IMR-90 (cell line): Measurements from ENCODE around the gene RNF123. TPM values are rescaled to one million over a fixed set of nuclear protein-coding genes. Genes with fewer than 3 reads are reported as not detected.
A peak's percentile ranks its signal among the peaks of the same experiment; 100 is the strongest.

Source experiments
- ATAC-seq: fragments of 200-7000 bp; cut with Tn5 transposase; 2 replicates; pipeline ENCODE4 v1.9.1; 2020; ENCODE audit warnings: low read depth, mild to moderate bottlenecking, moderate library complexity
- BruUV-seq: library from RNA; stranded (reverse); fragments of 400-500 nt; replicated peaks from 2 replicates; lab custom pipeline; 2021; lab: Mats Ljungman, UMichigan
- CTCF ChIA-PET: fragments of 300-600 bp; formaldehyde crosslinking; extraction: SDS; loops from one replicate; lab custom pipeline; 2021; ENCODE audit warnings: antibody characterized with exemption; lab: Yijun Ruan, JAX
- POLR2A ChIA-PET: fragments of 300-600 bp; sonication (Branson Sonifier 250); formaldehyde crosslinking; loops from one replicate; lab custom pipeline; 2022; ENCODE audit warnings: antibody characterized with exemption; ENCODE audit not compliant: unreplicated experiment; lab: Charles Lee
- DNase-seq: peaks from one replicate; pipeline ENCODE4 v3.0.0; 2013
- H2AFZ ChIP-seq: replicated peaks from 2 replicates; pipeline ENCODE3; 2013; ENCODE audit warnings: low read length, mild to moderate bottlenecking; ENCODE audit not compliant: poor library complexity
- H2AK5ac ChIP-seq: 2 replicates; pipeline ENCODE4 v1.6.1; 2013; ENCODE audit warnings: low read depth, low read length, inconsistent platforms
- H2AK9ac ChIP-seq: replicated peaks from 2 replicates; pipeline ENCODE3; 2013; ENCODE audit warnings: mild to moderate bottlenecking, low read depth, low read length, moderate library complexity; ENCODE audit not compliant: poor library complexity
- H2BK120ac ChIP-seq: 2 replicates; pipeline ENCODE4 v1.6.1; 2013; ENCODE audit warnings: low read depth, low read length, inconsistent platforms
- H2BK15ac ChIP-seq: 3 replicates; pipeline ENCODE4 v1.6.1; 2013; ENCODE audit warnings: low read depth, low read length, inconsistent platforms
- H2BK20ac ChIP-seq: 2 replicates; pipeline ENCODE4 v1.6.1; 2013; ENCODE audit warnings: low read depth, mild to moderate bottlenecking, inconsistent platforms, low read length, moderate library complexity
- H2BK5ac ChIP-seq: 2 replicates; pipeline ENCODE4 v1.6.1; 2013; ENCODE audit warnings: mild to moderate bottlenecking, low read depth, low read length, inconsistent platforms; ENCODE audit not compliant: poor library complexity, severe bottlenecking
- H3K14ac ChIP-seq: replicated peaks from 2 replicates; pipeline ENCODE4 v1.6.1; 2013; ENCODE audit warnings: low read depth, low read length, inconsistent platforms
- H3K18ac ChIP-seq: 2 replicates; pipeline ENCODE4 v1.6.1; 2013; ENCODE audit warnings: low read depth, low read length, control low read depth
- H3K23ac ChIP-seq: 2 replicates; pipeline ENCODE4 v1.6.1; 2013; ENCODE audit warnings: low read depth, low read length, inconsistent platforms
- H3K27ac ChIP-seq: 2 replicates; pipeline ENCODE4 v1.5.1; 2013; ENCODE audit warnings: mild to moderate bottlenecking, control low read depth, low read length; ENCODE audit not compliant: insufficient read depth
- H3K27me3 ChIP-seq: 2 replicates; pipeline ENCODE4 v1.6.1; 2013; ENCODE audit warnings: low read length; ENCODE audit not compliant: control insufficient read depth, insufficient read depth
- H3K36me3 ChIP-seq: 2 replicates; pipeline ENCODE4 v1.6.1; 2013; ENCODE audit warnings: low read length, mixed read lengths; ENCODE audit not compliant: control insufficient read depth, insufficient read depth
- H3K4ac ChIP-seq: 2 replicates; pipeline ENCODE4 v1.6.1; 2013; ENCODE audit warnings: low read depth, low read length, inconsistent platforms
- H3K4me1 ChIP-seq: 2 replicates; pipeline ENCODE4 v1.6.1; 2013; ENCODE audit warnings: low read length, mixed read lengths; ENCODE audit not compliant: control insufficient read depth, insufficient read depth
- H3K4me2 ChIP-seq: 2 replicates; pipeline ENCODE4 v1.6.1; 2013; ENCODE audit warnings: low read depth, mild to moderate bottlenecking, control low read depth, low read length, moderate library complexity
- H3K4me3 ChIP-seq: 2 replicates; pipeline ENCODE4 v1.5.1; 2013; ENCODE audit warnings: low read depth, mild to moderate bottlenecking, control low read depth, low read length, moderate library complexity; ENCODE audit not compliant: insufficient read depth
- H3K56ac ChIP-seq: 2 replicates; pipeline ENCODE4 v1.6.1; 2013; ENCODE audit warnings: low read length, inconsistent platforms; ENCODE audit not compliant: insufficient read depth; ENCODE audit errors: extremely low read depth
- H3K79me1 ChIP-seq, 2 experiments: 2 replicates each; pipeline ENCODE4 v1.6.1; 2013; ENCODE audit warnings: low read length in 2 of 2, inconsistent platforms in 1 of 2, low read depth in 1 of 2
- H3K9ac ChIP-seq: 2 replicates; pipeline ENCODE4 v1.6.1; 2013; ENCODE audit warnings: low read depth, low read length, control low read depth
- H3K9me1 ChIP-seq: 2 replicates; pipeline ENCODE4 v1.6.1; 2013; ENCODE audit warnings: low read length, inconsistent platforms; ENCODE audit not compliant: insufficient read depth
- H3K9me3 ChIP-seq: 2 replicates; pipeline ENCODE4 v1.6.1; 2013; ENCODE audit warnings: low read length; ENCODE audit not compliant: control insufficient read depth, insufficient read depth
- H4K20me1 ChIP-seq: 2 replicates; pipeline ENCODE4 v1.6.1; 2013; ENCODE audit warnings: low read length, inconsistent platforms; ENCODE audit not compliant: insufficient read depth
- H4K5ac ChIP-seq: 2 replicates; pipeline ENCODE4 v1.6.1; 2013; ENCODE audit warnings: mild to moderate bottlenecking, low read depth, low read length, control low read depth
- H4K8ac ChIP-seq, 2 experiments: 2 replicates each; pipeline ENCODE4 v1.6.1; 2013; ENCODE audit warnings: low read depth in 2 of 2, low read length in 2 of 2, control low read depth in 1 of 2, inconsistent platforms in 1 of 2
- H4K91ac ChIP-seq: 2 replicates; pipeline ENCODE4 v1.6.1; 2013; ENCODE audit warnings: low read depth, low read length, inconsistent platforms; ENCODE audit not compliant: insufficient read depth
- CEBPB ChIP-seq: IDR thresholded peaks from 2 replicates; pipeline ENCODE4 v1.6.1; 2012; ENCODE audit warnings: low read depth, low read length, improper control_type of control experiment
- CHD1 ChIP-seq: IDR thresholded peaks from 2 replicates; pipeline ENCODE4 v1.6.1; 2012; ENCODE audit warnings: low read depth, low read length, improper control_type of control experiment
- CTCF ChIP-seq: conservative IDR thresholded peaks from 2 replicates; pipeline ENCODE4 v1.5.1; 2012; ENCODE audit warnings: mild to moderate bottlenecking, low read depth, low read length, improper control_type of control experiment
- ELK1 ChIP-seq: fragments of 150-350 bp; IDR thresholded peaks from 2 replicates; pipeline ENCODE4 v1.6.1; 2016; ENCODE audit warnings: low read depth, mild to moderate bottlenecking, low read length, moderate library complexity, borderline replicate concordance
- FOS ChIP-seq: fragments of 150-350 bp; IDR thresholded peaks from 2 replicates; pipeline ENCODE4 v1.6.1; 2016; ENCODE audit warnings: low read depth, low read length
- MAFK ChIP-seq: IDR thresholded peaks from 2 replicates; pipeline ENCODE4 v1.6.1; 2012; ENCODE audit warnings: low read depth, low read length, improper control_type of control experiment
- MAZ ChIP-seq: IDR thresholded peaks from 2 replicates; pipeline ENCODE4 v1.6.1; 2012; ENCODE audit warnings: low read depth, mild to moderate bottlenecking, low read length, improper control_type of control experiment, moderate library complexity, borderline replicate concordance
- MXI1 ChIP-seq: IDR thresholded peaks from 2 replicates; pipeline ENCODE4 v1.6.1; 2012; ENCODE audit warnings: low read depth, mild to moderate bottlenecking, low read length, moderate library complexity, borderline replicate concordance
- NFE2L2 ChIP-seq: fragments of 150-350 bp; IDR thresholded peaks from 2 replicates; pipeline ENCODE4 v1.6.1; 2016; ENCODE audit warnings: low read depth, mild to moderate bottlenecking, low read length
- POLR2A ChIP-seq: IDR thresholded peaks from 2 replicates; pipeline ENCODE4 v1.6.1; 2012; ENCODE audit warnings: mild to moderate bottlenecking, low read depth, low read length
- RAD21 ChIP-seq: IDR thresholded peaks from 2 replicates; pipeline ENCODE4 v1.6.1; 2012; ENCODE audit warnings: low read length, improper control_type of control experiment
- RCOR1 ChIP-seq: IDR thresholded peaks from 2 replicates; pipeline ENCODE4 v1.6.1; 2012; ENCODE audit warnings: mild to moderate bottlenecking, low read length, improper control_type of control experiment; ENCODE audit not compliant: insufficient replicate concordance
- RFX5 ChIP-seq: IDR thresholded peaks from 2 replicates; pipeline ENCODE4 v1.8.0; 2012; ENCODE audit warnings: low read depth, mild to moderate bottlenecking, low read length, moderate library complexity
- WGBS, 2 experiments: methylation state at CpG; one replicate each; pipeline versions ENCODE4 v1.1.5 to v1.1.7; 2013; ENCODE audit warnings: missing lambda C conversion rate in 2 of 2; ENCODE audit not compliant: insufficient read length in 1 of 2; ENCODE audit errors: extremely low coverage in 2 of 2; 5-methylcytosine and 5-hydroxymethylcytosine counted together
- dilution Hi-C: fragments of 300-500 bp; cut with HindIII; formaldehyde crosslinking; loops from one replicate; pipeline ENCODE4 v1.14.3; 2018; ENCODE audit warnings: low sequenced_read_pairs; ENCODE audit not compliant: unreplicated experiment
- in situ Hi-C: fragments of 300-500 bp; cut with MboI; formaldehyde crosslinking; loops from 3 replicates; pipeline ENCODE4 v1.14.3; 2019; ENCODE audit warnings: low sequenced_read_pairs, inconsistent platforms, mixed read lengths
- intact Hi-C: fragments of 100-400 bp; cut with micrococcal nuclease; formaldehyde crosslinking; loops from 2 replicates; pipeline ENCODE4 v1.10.0; 2022
- polyA plus RNA-seq, 3 experiments: library from polyadenylated mRNA; depleted of rRNA; stranded (reverse); fragments of >200 nt; gene quantifications; 2 replicates each; pipeline ENCODE4 v1.2.3, GENCODE V29; 2012; ENCODE audit warnings: low replicate concordance in 1 of 3
- total RNA-seq: library from RNA; depleted of rRNA; stranded (reverse); fragments of >200 nt; gene quantifications from 2 replicates; pipeline ENCODE4 v1.2.3, GENCODE V29; 2012
- TF ChIP-seq, protein P1 (sequence below): fragments of 150-350 bp; IDR thresholded peaks from 2 replicates; pipeline ENCODE4 v1.6.1; 2017; ENCODE audit warnings: mild to moderate bottlenecking, antibody characterized with exemption, low read length, low read depth

RNF123 gene
- total and polyA plus RNA-seq, 2 of the 4 experiments (the other 2 are of a cell fraction): 13.4 to 37.7 TPM

GRCh38 chr3:49721896-49722781 is 32.8 kb downstream of the RNF123 start:
- peak overlapping the region; percentile 8 for H2AFZ ChIP-seq
- CTCF ChIA-PET: interaction anchor here (3.3 kb wide), 1 partner anchor 118 kb away, joined by 9 read pairs; no protein-coding TSS in a partner anchor
- peak overlapping the region; percentile 96; the same call in 1 of the 2 replicates for H3K4me2 ChIP-seq
- no peak overlapping the region for H3K56ac ChIP-seq
- H3K36me3 ChIP-seq: peaks cover 34% of the 10 kb centered on the region
- no peak overlapping the region for H3K27ac ChIP-seq
- no peak overlapping the region for H2BK20ac ChIP-seq
- H3K9me3 ChIP-seq: no peaks in the 10 kb centered on the region
- 95% methylated on average over 8 of the region's 26 CpGs; no CpG with 5 or more reads in 1 of the 2 experiments for WGBS, 2 experiments
- BruUV-seq: no TSS peak
- DNase-seq: no peak
- POLR2A ChIA-PET: no interaction called here
- no peak overlapping the region for H4K91ac ChIP-seq
- H2BK120ac ChIP-seq: no peak overlapping the region
- peaks cover 31% of the 10 kb centered on the region for H4K20me1 ChIP-seq
- H3K14ac ChIP-seq: no peak overlapping the region
- peak overlapping the region; percentile 100 for H2AK9ac ChIP-seq
- H3K4me1 ChIP-seq: peaks cover 17% of the 10 kb centered on the region
- H4K5ac ChIP-seq: no peak overlapping the region
- no peak overlapping the region for H3K9ac ChIP-seq
- H3K4me3 ChIP-seq: no peak overlapping the region
- in situ Hi-C loops (no loop called here), dilution Hi-C loops (no loop called here), intact Hi-C loops (no loop called here)
- peaks cover 5% of the 10 kb centered on the region; the same call in 1 of the 2 replicates for H3K9me1 ChIP-seq
- H3K18ac ChIP-seq: no peak overlapping the region
- no peak for ATAC-seq
- H4K8ac ChIP-seq: no peak overlapping the region
- H2BK15ac ChIP-seq: no peak overlapping the region
- no peak overlapping the region for H2BK5ac ChIP-seq
- no peak overlapping the region for H3K4ac ChIP-seq
- no peak overlapping the region for H3K23ac ChIP-seq
- peaks cover 15 to 43% of the 10 kb centered on the region in 2 experiments; a peak in 3 of 4 replicates for H3K79me1 ChIP-seq
- no peaks in the 10 kb centered on the region for H3K27me3 ChIP-seq
- H2AK5ac ChIP-seq: peak overlapping the region; percentile 62; the same call in 1 of the 2 replicates
- TF ChIP-seq CEBPB (no peak), RAD21 (no peak), MAZ (no peak), FOS (no peak), CHD1 (no peak), MAFK (no peak), ELK1 (no peak), RFX5 (no peak), RCOR1 (no peak), MXI1 (no peak), NFE2L2 (no peak), CTCF (no peak), POLR2A (no peak)
- TF ChIP-seq, protein P1, sequence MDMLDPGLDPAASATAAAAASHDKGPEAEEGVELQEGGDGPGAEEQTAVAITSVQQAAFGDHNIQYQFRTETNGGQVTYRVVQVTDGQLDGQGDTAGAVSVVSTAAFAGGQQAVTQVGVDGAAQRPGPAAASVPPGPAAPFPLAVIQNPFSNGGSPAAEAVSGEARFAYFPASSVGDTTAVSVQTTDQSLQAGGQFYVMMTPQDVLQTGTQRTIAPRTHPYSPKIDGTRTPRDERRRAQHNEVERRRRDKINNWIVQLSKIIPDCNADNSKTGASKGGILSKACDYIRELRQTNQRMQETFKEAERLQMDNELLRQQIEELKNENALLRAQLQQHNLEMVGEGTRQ: no peak
